AG09309 (cell line): ENCODE data around the gene COL5A2.
A peak's percentile ranks its signal among the peaks of the same experiment; 100 is the strongest.

Source experiments
- DNase-seq: peaks from one replicate; pipeline ENCODE4 v3.0.0-alpha.2; 2010; ENCODE audit warnings: low read depth
- H3K4me3 ChIP-seq: 2 replicates; pipeline ENCODE4 v1.5.1; 2011; ENCODE audit warnings: mild to moderate bottlenecking, low read depth, low read length, moderate library complexity; ENCODE audit not compliant: control insufficient read depth
- CTCF ChIP-seq: IDR thresholded peaks from 2 replicates; pipeline ENCODE4 v1.5.1; 2011; ENCODE audit warnings: mild to moderate bottlenecking, low read depth, low read length, inconsistent platforms; ENCODE audit not compliant: insufficient read depth, control insufficient read depth; ENCODE audit errors: missing control alignments

The COL5A2 gene

GRCh38 chr2:189175869-189176433, 3.6 kb downstream of the COL5A2 start:
- H3K4me3 ChIP-seq = peak overlapping the region; percentile 84
- no peak for DNase-seq
- no peak for TF ChIP-seq CTCF

DNA sequence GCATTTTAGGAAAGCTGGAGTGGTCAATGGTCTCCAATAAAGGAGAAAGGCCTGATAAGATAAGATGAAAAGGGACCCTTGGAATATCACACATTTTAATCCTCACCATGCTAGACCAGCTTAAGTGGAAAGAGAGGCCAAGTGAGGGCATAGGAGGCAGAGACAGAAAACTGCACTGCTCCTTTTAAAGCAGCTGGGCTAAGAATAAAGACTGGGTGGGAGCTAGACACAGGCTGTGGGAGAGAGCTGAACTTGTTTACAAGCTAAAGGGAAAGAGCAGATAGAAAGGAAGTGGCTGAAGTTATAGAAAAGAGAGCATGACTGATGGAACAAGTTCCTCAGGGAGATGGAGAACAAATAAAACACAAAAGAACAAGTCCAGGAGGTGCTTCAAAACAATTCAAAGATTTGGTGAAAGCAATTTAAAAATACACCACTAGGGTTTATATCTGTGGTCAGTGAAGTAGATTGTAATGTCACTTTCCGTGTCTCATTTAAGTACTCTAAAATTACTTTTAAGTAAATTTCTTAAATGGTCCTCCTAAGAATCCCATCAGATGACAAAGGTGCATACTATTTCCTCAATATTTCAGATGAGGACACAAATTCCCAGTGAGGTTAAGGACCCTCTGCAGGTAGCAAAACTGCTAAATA, 7.5 kb downstream of the COL5A2 start:
- no peak for DNase-seq
- no peak overlapping the region for H3K4me3 ChIP-seq
- no peak for TF ChIP-seq CTCF

DNA sequence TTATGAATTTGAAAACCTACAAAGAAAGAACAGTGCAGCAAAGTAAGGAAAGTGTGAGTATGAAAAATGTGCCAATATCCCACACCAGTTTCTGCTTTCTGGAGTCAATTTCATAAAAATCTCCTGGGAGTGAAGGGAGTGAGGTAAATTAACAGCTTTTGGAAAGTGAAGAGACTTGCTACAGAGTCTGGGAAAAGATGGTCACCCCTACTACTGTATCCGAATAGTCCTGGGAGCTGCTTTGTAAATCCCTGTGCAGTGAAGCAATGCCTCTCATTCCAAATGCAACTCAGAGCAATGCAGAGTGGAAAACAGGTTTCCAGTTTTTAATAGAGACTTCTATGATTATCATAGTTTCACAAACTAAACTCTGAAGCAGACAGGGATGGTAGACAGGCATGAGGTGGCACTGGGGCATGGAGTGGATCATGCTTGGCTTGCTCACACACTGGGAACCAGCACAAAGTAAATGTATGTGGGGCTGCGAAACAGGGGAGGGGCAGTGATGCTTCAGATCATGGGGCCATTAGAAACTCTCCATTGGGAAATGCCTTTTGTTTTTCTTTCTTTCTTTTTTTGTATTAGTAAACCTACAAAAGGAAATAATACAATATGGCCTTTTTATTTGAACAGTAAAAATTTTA, 10.6 kb downstream of the COL5A2 start:
- no peak overlapping the region for H3K4me3 ChIP-seq
- TF ChIP-seq CTCF = no peak
- DNase-seq = no peak

DNA sequence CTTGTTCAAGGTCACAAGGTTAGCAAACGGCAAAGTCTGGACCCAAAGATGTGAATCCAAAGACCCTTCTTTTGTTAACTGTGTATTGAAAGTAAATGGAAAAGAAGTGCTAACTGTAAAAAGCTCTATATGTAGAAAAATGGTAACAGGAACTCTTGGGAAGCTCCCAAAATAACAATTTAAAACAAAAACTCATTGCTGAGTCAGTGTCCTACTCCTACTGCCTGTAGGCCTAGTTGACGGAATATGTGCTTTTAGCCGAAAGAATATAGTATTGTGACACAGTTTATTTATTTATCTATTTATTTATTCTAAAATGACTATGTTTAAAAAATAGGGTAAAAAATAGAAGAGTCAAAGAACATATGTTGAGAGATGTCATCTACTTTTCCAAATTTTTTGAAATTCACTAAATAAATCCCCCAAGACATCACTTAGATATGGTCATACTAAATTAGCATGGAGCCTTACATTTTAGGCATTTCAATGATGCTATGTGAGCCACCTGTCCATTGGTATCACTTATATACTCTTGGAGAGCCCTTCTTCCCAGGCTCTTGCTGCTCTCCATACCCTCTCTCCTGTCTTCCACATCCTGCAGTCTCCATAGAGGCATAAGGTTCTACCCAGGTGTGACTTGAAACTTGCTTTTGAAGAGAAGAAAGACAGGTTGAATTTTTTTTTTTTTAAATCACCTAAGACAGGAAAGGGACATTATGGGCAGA, 13.7 kb downstream of the COL5A2 start:
- no peak for TF ChIP-seq CTCF
- H3K4me3 ChIP-seq = no peak overlapping the region
- no peak for DNase-seq

GRCh38 chr2:189164746-189165145, 14.8 kb downstream of the COL5A2 start:
- peak; percentile 83 for DNase-seq
- no peak overlapping the region for H3K4me3 ChIP-seq
- no peak for TF ChIP-seq CTCF

GRCh38 chr2:189163889-189164288, 15.7 kb downstream of the COL5A2 start:
- H3K4me3 ChIP-seq = no peak overlapping the region
- no peak for TF ChIP-seq CTCF
- DNase-seq = peak; percentile 49
